ENCODE data around the gene ECSIT. TPM values are rescaled to one million over a fixed set of nuclear protein-coding genes. Genes with fewer than 3 reads are reported as not detected.

Gene ECSIT
- total RNA-seq, 1 experiment from 2014 or later: 52.8 TPM

DNA sequence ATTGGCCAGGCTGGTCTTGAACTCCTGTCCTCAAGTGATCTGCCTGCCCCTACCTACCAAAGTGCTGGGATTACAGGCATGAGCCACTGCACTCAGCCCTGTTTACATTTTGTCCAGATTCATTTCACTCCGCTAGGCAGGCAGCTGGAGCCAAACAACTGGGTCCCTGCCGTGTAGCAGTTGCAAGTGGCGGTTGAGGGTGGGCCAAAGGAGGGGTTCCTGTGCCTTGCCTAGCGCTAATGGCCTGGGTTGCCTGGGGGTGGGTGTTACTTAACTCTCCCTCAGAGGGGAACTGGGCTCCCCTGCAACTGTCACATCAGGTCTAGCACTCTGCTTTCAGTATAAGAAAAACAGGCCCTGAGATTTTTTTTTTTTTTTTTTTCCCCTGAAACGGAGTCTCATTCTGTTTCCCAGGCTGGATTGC, 41.1 kb upstream of the ECSIT start:
- ChIA-PET POLR2A (interaction anchor here (2.5 kb wide), 1 partner anchor 11 kb away, joined by 9 read pairs; the partner anchor contains the start of gene ELOF1), RAD21 (ENCODE audit: low non-redundant PET in 1 of 2, low total read pairs in 2 of 2, uncharacterized antibody in 2 of 2, unreplicated experiment in 2 of 2) (no interaction called here), CTCF (no interaction called here)
- Histone ChIP-seq H4K20me1 (ENCODE audit: insufficient read depth) (no peaks in the 10 kb centered on the region), H3K4me3 (replicated peaks in 1 of 2; ENCODE audit: low read depth in 1 of 2, low read length in 2 of 2) (no peak overlapping the region), H3K9ac (ENCODE audit: low read length) (no peak overlapping the region), H3K79me2 (ENCODE audit: insufficient read depth, low read length) (no peaks in the 10 kb centered on the region), H2AFZ (ENCODE audit: low read depth, low read length, poor library complexity, severe bottlenecking) (no peak overlapping the region), H3K9me3 (ENCODE audit: control insufficient read depth in 1 of 2, insufficient read depth in 1 of 2, low read depth in 1 of 2, low read length in 2 of 2) (no peaks in the 10 kb centered on the region), H3K9me2 (ENCODE audit: insufficient read depth) (no peaks in the 10 kb centered on the region), H3K36me3 (ENCODE audit: control insufficient read depth in 1 of 2, insufficient read depth in 2 of 2, low read length in 2 of 2) (no peaks in the 10 kb centered on the region), H3K27me3 (ENCODE audit: insufficient read depth, low read length) (no peaks in the 10 kb centered on the region), H3K4me2 (ENCODE audit: low read length) (no peak overlapping the region), H3K4me1 (ENCODE audit: control insufficient read depth in 1 of 2, insufficient read depth in 2 of 2, low read length in 2 of 2) (no peaks in the 10 kb centered on the region), H3K27ac (ENCODE audit: low read depth, low read length) (no peak overlapping the region)
- intact Hi-C loops (cut with micrococcal nuclease): no loop called here
- no TSS peak for BruUV-seq (replicated peaks)
- DNase-seq (ENCODE audit: low read depth, low spot score): no peak
- no peak for ATAC-seq
- TF ChIP-seq ZFX (IDR thresholded peaks at IDR 0.05) (no peak), MAX (IDR thresholded peaks at IDR 0.05) (no peak), REST (IDR thresholded peaks at IDR 0.05; ENCODE audit: low read depth) (no peak), EGR1 (IDR thresholded peaks at IDR 0.05; ENCODE audit: low read depth) (no peak), ZNF274 (IDR thresholded peaks at IDR 0.05; ENCODE audit: low read depth, low read length) (no peak), TCF7L2 (IDR thresholded peaks at IDR 0.05; ENCODE audit: borderline replicate concordance, extremely low read depth, insufficient read depth, insufficient read length) (no peak), POLR2A (IDR thresholded peaks at IDR 0.05; ENCODE audit: borderline replicate concordance, extremely low read depth, insufficient read depth, insufficient read length) (no peak), CEBPB (IDR thresholded peaks at IDR 0.05; ENCODE audit: low read depth) (no peak), POLR2AphosphoS5 (IDR thresholded peaks at IDR 0.05; ENCODE audit: low read depth, low read length) (no peak), SRF (IDR thresholded peaks at IDR 0.05; ENCODE audit: low read depth) (no peak), EZH2 (IDR thresholded peaks at IDR 0.05) (no peak), ELF1 (IDR thresholded peaks at IDR 0.05; ENCODE audit: borderline replicate concordance, low read depth) (no peak), SP1 (IDR thresholded peaks at IDR 0.05; ENCODE audit: low read depth) (no peak), ZBTB33 (IDR thresholded peaks at IDR 0.05; ENCODE audit: extremely low read depth, insufficient replicate concordance, low read length) (no peak), CBX3 (IDR thresholded peaks at IDR 0.05; ENCODE audit: low read depth) (no peak), YY1 (IDR thresholded peaks at IDR 0.05; ENCODE audit: extremely low read depth, insufficient replicate concordance, low read depth, low read length) (no peak)
- TF ChIP-seq, protein P1, sequence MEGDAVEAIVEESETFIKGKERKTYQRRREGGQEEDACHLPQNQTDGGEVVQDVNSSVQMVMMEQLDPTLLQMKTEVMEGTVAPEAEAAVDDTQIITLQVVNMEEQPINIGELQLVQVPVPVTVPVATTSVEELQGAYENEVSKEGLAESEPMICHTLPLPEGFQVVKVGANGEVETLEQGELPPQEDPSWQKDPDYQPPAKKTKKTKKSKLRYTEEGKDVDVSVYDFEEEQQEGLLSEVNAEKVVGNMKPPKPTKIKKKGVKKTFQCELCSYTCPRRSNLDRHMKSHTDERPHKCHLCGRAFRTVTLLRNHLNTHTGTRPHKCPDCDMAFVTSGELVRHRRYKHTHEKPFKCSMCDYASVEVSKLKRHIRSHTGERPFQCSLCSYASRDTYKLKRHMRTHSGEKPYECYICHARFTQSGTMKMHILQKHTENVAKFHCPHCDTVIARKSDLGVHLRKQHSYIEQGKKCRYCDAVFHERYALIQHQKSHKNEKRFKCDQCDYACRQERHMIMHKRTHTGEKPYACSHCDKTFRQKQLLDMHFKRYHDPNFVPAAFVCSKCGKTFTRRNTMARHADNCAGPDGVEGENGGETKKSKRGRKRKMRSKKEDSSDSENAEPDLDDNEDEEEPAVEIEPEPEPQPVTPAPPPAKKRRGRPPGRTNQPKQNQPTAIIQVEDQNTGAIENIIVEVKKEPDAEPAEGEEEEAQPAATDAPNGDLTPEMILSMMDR (IDR thresholded peaks at IDR 0.05 in 2 of 3, conservative IDR thresholded peaks at IDR 0.05 in 1 of 3; ENCODE audit: borderline replicate concordance in 1 of 3, insufficient read depth in 1 of 3, low read depth in 2 of 3, low read length in 2 of 3): no peak
